ENCODE measurements around the gene AKAP7. TPM values are rescaled to one million over a fixed set of nuclear protein-coding genes. Genes with fewer than 3 reads are reported as not detected.
"Not testable (repeated sequence)": the region's sequence is repeated elsewhere in the genome, so short reads cannot be mapped to it uniquely, and the experiment has no call there.

Gene AKAP7
- 8.3 and 15.5 TPM in 2 replicates for total RNA-seq (ENCODE audit: low replicate concordance)

GRCh38 chr6:131135244-131136020, at the start of gene AKAP7:
Gene AKAP7 (plus strand): TSS chr6:131135467. CDS start chr6:131135764, 297 bp downstream.
- H4K20me1 ChIP-seq (ENCODE audit: low read depth) = no peaks in the 10 kb centered on the region
- H3F3A ChIP-seq (ENCODE audit: low read depth) = peaks cover 12% of the 10 kb centered on the region
- peaks cover 20% of the 10 kb centered on the region for H3K27me3 ChIP-seq
- H3K4me1 ChIP-seq = peaks cover 7% of the 10 kb centered on the region
- H3K4me3 Mint-ChIP-seq = peak within 1 kb of the TSS; percentile 87
- H3K9me3 Mint-ChIP-seq = peaks cover 4% of the 10 kb centered on the region
- peaks cover 6% of the 10 kb centered on the region for H3K27me3 Mint-ChIP-seq (ENCODE audit: insufficient read depth, low read depth)
- H3K27ac Mint-ChIP-seq = peak within 1 kb of the TSS; percentile 87
- peak within 1 kb of the TSS; percentile 50 for H3K27ac ChIP-seq
- no peaks in the 10 kb centered on the region for H3K9me3 ChIP-seq (ENCODE audit: low read depth)
- peak within 1 kb of the TSS; percentile 99 for H2AFZ ChIP-seq (replicated peaks)
- peak within 1 kb of the TSS; percentile 58 for H3K4me3 ChIP-seq
- no peaks in the 10 kb centered on the region for H3K36me3 ChIP-seq
- peak; percentile 91 for DNase-seq (ENCODE audit: low spot score)
- peak within 1 kb of the TSS; percentile 87 for H3K4me2 ChIP-seq
- H3K79me2 ChIP-seq (ENCODE audit: low read depth) = no peaks in the 10 kb centered on the region
- H3K36me3 Mint-ChIP-seq = peaks cover 3% of the 10 kb centered on the region
- TF ChIP-seq CTCF (IDR thresholded peaks at IDR 0.05) (no peak), EZH2phosphoT487 (IDR thresholded peaks at IDR 0.05) (no peak), EZH2 (IDR thresholded peaks at IDR 0.05) (peak; percentile 50)
- H3K4me1 Mint-ChIP-seq = peaks cover 21% of the 10 kb centered on the region
- peak within 1 kb of the TSS; percentile 39 for H3K9ac ChIP-seq

GRCh38 chr6:131090339-131090738, 44.9 kb upstream of the AKAP7 start:
- not testable (repeated sequence) for H3K4me1 ChIP-seq; H3K27ac ChIP-seq; DNase-seq (ENCODE audit: low spot score); H3K36me3 Mint-ChIP-seq; H3K36me3 ChIP-seq; H3K27me3 Mint-ChIP-seq (ENCODE audit: insufficient read depth, low read depth); H3K4me1 Mint-ChIP-seq; H3K27ac Mint-ChIP-seq; H3K4me3 Mint-ChIP-seq; H3K79me2 ChIP-seq (ENCODE audit: low read depth); H3K9me3 ChIP-seq (ENCODE audit: low read depth); H3F3A ChIP-seq (ENCODE audit: low read depth); H3K9ac ChIP-seq; H3K4me2 ChIP-seq; H3K27me3 ChIP-seq; H4K20me1 ChIP-seq (ENCODE audit: low read depth); H3K4me3 ChIP-seq; H2AFZ ChIP-seq (replicated peaks)
- peaks cover 33% of the 10 kb centered on the region for H3K9me3 Mint-ChIP-seq

- H3K27ac Mint-ChIP-seq; H3K4me3 Mint-ChIP-seq; H3K27me3 Mint-ChIP-seq (ENCODE audit: insufficient read depth, low read depth); H3K27ac ChIP-seq; H2AFZ ChIP-seq (replicated peaks); H3K36me3 Mint-ChIP-seq; H3K36me3 ChIP-seq; H4K20me1 ChIP-seq (ENCODE audit: low read depth); H3F3A ChIP-seq (ENCODE audit: low read depth); H3K9me3 ChIP-seq (ENCODE audit: low read depth); H3K27me3 ChIP-seq; H3K4me2 ChIP-seq; H3K4me1 Mint-ChIP-seq; DNase-seq (ENCODE audit: low spot score); H3K79me2 ChIP-seq (ENCODE audit: low read depth); H3K4me3 ChIP-seq; H3K4me1 ChIP-seq; H3K9ac ChIP-seq: not testable (repeated sequence)
- peaks cover 22% of the 10 kb centered on the region for H3K9me3 Mint-ChIP-seq
Measured at GRCh38 chr6:131091944-131092343, 43.3 kb upstream of the AKAP7 start.

- no peak for TF ChIP-seq EZH2 (IDR thresholded peaks at IDR 0.05)
- TF ChIP-seq EZH2phosphoT487 (IDR thresholded peaks at IDR 0.05) = no peak
- no peak for TF ChIP-seq CTCF (IDR thresholded peaks at IDR 0.05)
- Mint-ChIP-seq H3K27ac (no peak overlapping the region), H3K36me3 (no peaks in the 10 kb centered on the region), H3K4me1 (no peaks in the 10 kb centered on the region), H3K27me3 (ENCODE audit: insufficient read depth, low read depth) (no peaks in the 10 kb centered on the region), H3K4me3 (no peak overlapping the region), H3K9me3 (peaks cover 16% of the 10 kb centered on the region)
- Histone ChIP-seq H3K36me3 (no peaks in the 10 kb centered on the region), H3K4me1 (no peaks in the 10 kb centered on the region), H3K4me2 (no peak overlapping the region), H3K9me3 (ENCODE audit: low read depth) (no peaks in the 10 kb centered on the region), H3K4me3 (no peak overlapping the region), H3K9ac (no peak overlapping the region), H4K20me1 (ENCODE audit: low read depth) (no peaks in the 10 kb centered on the region), H3K27me3 (no peaks in the 10 kb centered on the region), H3K79me2 (ENCODE audit: low read depth) (no peaks in the 10 kb centered on the region), H2AFZ (replicated peaks) (no peak overlapping the region), H3K27ac (no peak overlapping the region), H3F3A (ENCODE audit: low read depth) (no peaks in the 10 kb centered on the region)
- no peak for DNase-seq (ENCODE audit: low spot score)
Measured at GRCh38 chr6:131093334-131093733, 41.9 kb upstream of the AKAP7 start.
